Measurements from ENCODE around the gene DACH1. TPM values are rescaled to one million over a fixed set of nuclear protein-coding genes. Genes with fewer than 3 reads are reported as not detected.

Gene DACH1
- total RNA-seq, 1 experiment from 2014 or later, result 0.11 TPM

DNA sequence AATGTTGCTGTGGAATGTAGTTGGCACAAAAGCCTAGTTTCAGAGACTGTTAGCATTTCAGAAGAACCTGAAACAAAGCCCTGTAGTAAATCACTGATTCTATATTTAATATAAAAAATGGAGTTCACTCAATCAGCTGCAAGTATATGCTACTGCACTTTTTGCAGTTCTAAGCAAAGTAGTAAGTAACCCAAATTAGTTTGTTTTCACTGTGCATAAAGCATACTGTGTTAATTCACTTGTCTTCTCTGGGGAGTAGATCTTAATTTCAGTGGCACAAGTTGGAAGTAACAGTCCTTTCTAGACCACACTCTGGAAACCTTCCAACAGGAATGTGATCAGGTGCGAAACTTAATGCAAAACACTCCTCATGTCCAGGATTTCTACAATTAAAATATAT is 139.3 kb downstream of the DACH1 start:
- ChIA-PET POLR2A (ENCODE audit: low non-redundant PET) (no interaction called here), CTCF (no interaction called here)
- intact Hi-C loops (cut with micrococcal nuclease; ENCODE audit: unreplicated experiment), result no loop called here
- Histone ChIP-seq H3K9me3 (ENCODE audit: low read depth, low read length, poor library complexity, severe bottlenecking) (no peaks in the 10 kb centered on the region), H3K36me3 (ENCODE audit: insufficient read depth, low read length, poor library complexity, severe bottlenecking) (no peaks in the 10 kb centered on the region), H3K4me1 (ENCODE audit: insufficient read depth, low read length, poor library complexity, severe bottlenecking) (peaks cover 21% of the 10 kb centered on the region), H3K4me3 (ENCODE audit: low read depth, low read length, poor library complexity, severe bottlenecking) (no peak overlapping the region), H3K27me3 (replicated peaks; ENCODE audit: insufficient read depth, low read depth, low read length, poor library complexity) (no peaks in the 10 kb centered on the region), H3K27ac (ENCODE audit: low read depth, low read length, poor library complexity, severe bottlenecking) (no peak overlapping the region)
- TF ChIP-seq EZH2 (IDR thresholded peaks at IDR 0.05; ENCODE audit: borderline replicate concordance, low read depth, low read length, poor library complexity, severe bottlenecking) (no peak), CTCF (conservative IDR thresholded peaks at IDR 0.05; ENCODE audit: low read depth, low read length) (no peak)
- BruUV-seq (replicated peaks), result no TSS peak
- DNase-seq (ENCODE audit: low spot score), result no peak

DNA sequence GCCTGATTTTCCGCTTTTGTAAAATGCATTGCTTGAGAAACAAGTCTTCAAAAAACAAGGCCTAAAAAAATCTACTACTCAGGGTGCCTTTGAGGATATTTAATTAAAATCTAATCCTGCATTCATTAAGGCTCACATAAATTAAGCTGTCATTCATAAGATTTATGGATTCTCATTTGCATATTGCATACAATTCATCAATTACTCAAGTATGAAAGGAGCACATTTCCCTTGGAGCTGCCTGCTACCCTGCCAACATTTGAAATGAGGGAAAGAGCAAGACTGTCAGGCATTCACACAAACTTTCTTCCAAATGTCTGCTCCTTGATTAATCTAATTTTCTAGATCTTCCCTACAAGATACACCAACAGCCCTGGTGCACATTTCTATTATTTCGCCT is 140.0 kb downstream of the DACH1 start:
- no peak for TF ChIP-seq EZH2 (IDR thresholded peaks at IDR 0.05; ENCODE audit: borderline replicate concordance, low read depth, low read length, poor library complexity, severe bottlenecking)
- intact Hi-C loops (cut with micrococcal nuclease; ENCODE audit: unreplicated experiment), result no loop called here
- H3K9me3 ChIP-seq (ENCODE audit: low read depth, low read length, poor library complexity, severe bottlenecking), result no peaks in the 10 kb centered on the region
- H3K4me1 ChIP-seq (ENCODE audit: insufficient read depth, low read length, poor library complexity, severe bottlenecking), result peaks cover 21% of the 10 kb centered on the region
- DNase-seq (ENCODE audit: low spot score), result peak; percentile 33
- POLR2A ChIA-PET (ENCODE audit: low non-redundant PET), result no interaction called here
- no peak overlapping the region for H3K4me3 ChIP-seq (ENCODE audit: low read depth, low read length, poor library complexity, severe bottlenecking)
- no TSS peak for BruUV-seq (replicated peaks)
- H3K27ac ChIP-seq (ENCODE audit: low read depth, low read length, poor library complexity, severe bottlenecking), result no peak overlapping the region
- CTCF ChIA-PET, result no interaction called here
- H3K36me3 ChIP-seq (ENCODE audit: insufficient read depth, low read length, poor library complexity, severe bottlenecking), result no peaks in the 10 kb centered on the region
- H3K27me3 ChIP-seq (replicated peaks; ENCODE audit: insufficient read depth, low read depth, low read length, poor library complexity), result no peaks in the 10 kb centered on the region

- H3K4me1 ChIP-seq (ENCODE audit: insufficient read depth, low read length, poor library complexity, severe bottlenecking), result peaks cover 6% of the 10 kb centered on the region
- CTCF ChIA-PET, result no interaction called here
- no peak overlapping the region for H3K27ac ChIP-seq (ENCODE audit: low read depth, low read length, poor library complexity, severe bottlenecking)
- no peak for TF ChIP-seq CTCF (conservative IDR thresholded peaks at IDR 0.05; ENCODE audit: low read depth, low read length)
- TF ChIP-seq EZH2 (IDR thresholded peaks at IDR 0.05; ENCODE audit: borderline replicate concordance, low read depth, low read length, poor library complexity, severe bottlenecking), result no peak
- intact Hi-C loops (cut with micrococcal nuclease; ENCODE audit: unreplicated experiment), result no loop called here
- no peaks in the 10 kb centered on the region for H3K36me3 ChIP-seq (ENCODE audit: insufficient read depth, low read length, poor library complexity, severe bottlenecking)
- no TSS peak for BruUV-seq (replicated peaks)
- no peaks in the 10 kb centered on the region for H3K27me3 ChIP-seq (replicated peaks; ENCODE audit: insufficient read depth, low read depth, low read length, poor library complexity)
- POLR2A ChIA-PET (ENCODE audit: low non-redundant PET), result no interaction called here
- DNase-seq (ENCODE audit: low spot score), result no peak
- H3K9me3 ChIP-seq (ENCODE audit: low read depth, low read length, poor library complexity, severe bottlenecking), result no peaks in the 10 kb centered on the region
- no peak overlapping the region for H3K4me3 ChIP-seq (ENCODE audit: low read depth, low read length, poor library complexity, severe bottlenecking)
Measured at GRCh38 chr13:71722206-71722605, 144.8 kb downstream of the DACH1 start.

GRCh38 chr13:71721104-71721503 is 145.9 kb downstream of the DACH1 start:
- Histone ChIP-seq H3K27ac (ENCODE audit: low read depth, low read length, poor library complexity, severe bottlenecking) (no peak overlapping the region), H3K4me3 (ENCODE audit: low read depth, low read length, poor library complexity, severe bottlenecking) (no peak overlapping the region), H3K9me3 (ENCODE audit: low read depth, low read length, poor library complexity, severe bottlenecking) (no peaks in the 10 kb centered on the region), H3K36me3 (ENCODE audit: insufficient read depth, low read length, poor library complexity, severe bottlenecking) (no peaks in the 10 kb centered on the region), H3K4me1 (ENCODE audit: insufficient read depth, low read length, poor library complexity, severe bottlenecking) (no peaks in the 10 kb centered on the region), H3K27me3 (replicated peaks; ENCODE audit: insufficient read depth, low read depth, low read length, poor library complexity) (no peaks in the 10 kb centered on the region)
- intact Hi-C loops (cut with micrococcal nuclease; ENCODE audit: unreplicated experiment), result no loop called here
- TF ChIP-seq CTCF (conservative IDR thresholded peaks at IDR 0.05; ENCODE audit: low read depth, low read length) (no peak), EZH2 (IDR thresholded peaks at IDR 0.05; ENCODE audit: borderline replicate concordance, low read depth, low read length, poor library complexity, severe bottlenecking) (no peak)
- ChIA-PET CTCF (no interaction called here), POLR2A (ENCODE audit: low non-redundant PET) (no interaction called here)
- no TSS peak for BruUV-seq (replicated peaks)
- no peak for DNase-seq (ENCODE audit: low spot score)
